Cardiac fibroblast (primary cell): ENCODE results near the gene SMR3B.

Source experiments
- DNase-seq, 2 donors: peaks; one replicate each; pipeline versions ENCODE4 v3.0.0 to v3.0.0-alpha.2; 2010; ENCODE audit warnings: low read depth in 2 of 2
- H3K4me3 ChIP-seq, 2 donors: replicated peaks in 1 of 2; 1 replicate in 1 of 2; 2 replicates in 1 of 2; pipeline ENCODE4 v1.5.1; 2011; ENCODE audit warnings: low read depth in 2 of 2, low read length in 2 of 2, mild to moderate bottlenecking in 2 of 2, moderate library complexity in 1 of 2
- TF ChIP-seq, protein P1 (sequence below): IDR thresholded peaks from one replicate; pipeline ENCODE4 v1.5.1; 2011; ENCODE audit warnings: low read depth, mild to moderate bottlenecking, low read length, inconsistent platforms

SMR3B gene

DNA sequence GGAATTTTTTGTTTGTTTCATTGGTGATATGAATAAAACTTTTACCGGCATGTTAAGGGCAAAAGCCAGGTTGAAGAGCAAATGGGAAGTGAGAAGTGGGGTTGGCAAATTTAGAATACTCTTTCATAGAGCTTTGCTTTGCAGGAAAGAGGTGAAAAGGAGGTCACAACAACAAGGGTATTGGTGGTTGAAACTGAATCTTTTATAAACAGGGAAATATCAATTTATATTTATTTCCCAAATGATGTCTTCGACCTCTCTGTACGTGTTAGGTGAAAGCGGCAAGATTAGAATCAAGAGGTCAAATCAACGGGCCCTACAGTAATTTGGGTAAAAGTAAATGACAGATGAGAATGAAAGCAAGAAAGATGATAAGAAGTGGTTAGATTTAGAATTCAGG is 18.9 kb upstream of the SMR3B start:
- no peak overlapping the region for H3K4me3 ChIP-seq
- TF ChIP-seq, protein P1, sequence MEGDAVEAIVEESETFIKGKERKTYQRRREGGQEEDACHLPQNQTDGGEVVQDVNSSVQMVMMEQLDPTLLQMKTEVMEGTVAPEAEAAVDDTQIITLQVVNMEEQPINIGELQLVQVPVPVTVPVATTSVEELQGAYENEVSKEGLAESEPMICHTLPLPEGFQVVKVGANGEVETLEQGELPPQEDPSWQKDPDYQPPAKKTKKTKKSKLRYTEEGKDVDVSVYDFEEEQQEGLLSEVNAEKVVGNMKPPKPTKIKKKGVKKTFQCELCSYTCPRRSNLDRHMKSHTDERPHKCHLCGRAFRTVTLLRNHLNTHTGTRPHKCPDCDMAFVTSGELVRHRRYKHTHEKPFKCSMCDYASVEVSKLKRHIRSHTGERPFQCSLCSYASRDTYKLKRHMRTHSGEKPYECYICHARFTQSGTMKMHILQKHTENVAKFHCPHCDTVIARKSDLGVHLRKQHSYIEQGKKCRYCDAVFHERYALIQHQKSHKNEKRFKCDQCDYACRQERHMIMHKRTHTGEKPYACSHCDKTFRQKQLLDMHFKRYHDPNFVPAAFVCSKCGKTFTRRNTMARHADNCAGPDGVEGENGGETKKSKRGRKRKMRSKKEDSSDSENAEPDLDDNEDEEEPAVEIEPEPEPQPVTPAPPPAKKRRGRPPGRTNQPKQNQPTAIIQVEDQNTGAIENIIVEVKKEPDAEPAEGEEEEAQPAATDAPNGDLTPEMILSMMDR = no peak
- no peak for DNase-seq

DNA sequence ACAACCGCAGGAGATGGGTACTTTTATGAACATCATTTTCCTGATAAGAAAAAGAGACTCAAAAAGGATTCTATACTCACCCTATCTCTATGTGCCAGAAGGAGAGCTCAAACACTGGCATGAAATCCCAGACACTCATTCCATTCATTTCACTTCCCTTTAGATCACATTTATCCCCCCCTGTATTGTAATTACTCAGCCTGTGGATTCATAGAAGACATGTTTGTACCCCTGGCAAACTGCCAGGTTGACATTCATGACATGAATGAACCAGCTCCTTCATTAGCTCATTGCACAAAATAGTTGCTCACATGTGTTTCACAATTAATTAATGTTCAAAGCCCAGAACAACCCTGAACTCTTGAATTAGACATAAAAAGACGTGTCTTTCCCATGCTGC is 17.5 kb upstream of the SMR3B start:
- TF ChIP-seq, protein P1 = no peak
- DNase-seq = peak; percentile 0
- H3K4me3 ChIP-seq = no peak overlapping the region

DNA sequence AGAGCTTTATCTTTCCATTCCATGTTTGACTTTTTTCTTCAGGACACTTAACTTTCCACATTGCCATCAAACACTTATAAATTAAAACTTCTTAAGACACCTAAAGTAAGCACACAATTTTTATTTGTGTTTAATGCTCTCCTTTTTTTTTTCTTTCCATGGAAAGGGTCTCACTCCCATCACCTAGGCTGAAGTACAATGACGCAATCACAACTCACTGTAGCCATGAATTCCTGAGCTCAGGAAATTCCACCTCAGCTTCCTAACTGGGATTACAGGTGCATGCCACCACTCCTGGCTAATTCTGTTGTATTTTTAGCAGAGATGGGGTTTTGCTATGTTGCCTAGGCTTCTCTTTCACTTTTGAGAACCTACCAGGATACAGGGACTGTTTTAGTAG is 15.1 kb upstream of the SMR3B start:
- no peak for DNase-seq
- TF ChIP-seq, protein P1 = no peak
- no peak overlapping the region for H3K4me3 ChIP-seq

DNA sequence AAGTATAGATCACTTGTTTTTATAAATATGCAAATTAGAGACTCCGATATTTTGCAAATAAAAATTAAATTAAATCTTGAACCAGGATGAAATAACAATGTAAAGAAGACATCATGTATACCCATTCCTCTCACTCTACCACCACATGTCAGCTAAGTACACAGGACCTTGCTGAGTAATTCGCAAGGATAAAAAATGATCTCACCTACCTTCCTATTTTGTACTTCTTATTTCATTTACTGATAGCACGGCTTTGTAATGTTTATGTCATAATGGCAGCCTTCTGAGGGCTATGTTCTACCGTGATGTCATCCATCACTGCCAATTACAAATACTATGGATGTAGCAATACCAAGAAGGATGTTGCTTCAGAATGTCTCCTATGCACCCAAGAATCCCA is 10.9 kb upstream of the SMR3B start:
- H3K4me3 ChIP-seq = no peak overlapping the region
- TF ChIP-seq, protein P1 = no peak
- DNase-seq = no peak

DNA sequence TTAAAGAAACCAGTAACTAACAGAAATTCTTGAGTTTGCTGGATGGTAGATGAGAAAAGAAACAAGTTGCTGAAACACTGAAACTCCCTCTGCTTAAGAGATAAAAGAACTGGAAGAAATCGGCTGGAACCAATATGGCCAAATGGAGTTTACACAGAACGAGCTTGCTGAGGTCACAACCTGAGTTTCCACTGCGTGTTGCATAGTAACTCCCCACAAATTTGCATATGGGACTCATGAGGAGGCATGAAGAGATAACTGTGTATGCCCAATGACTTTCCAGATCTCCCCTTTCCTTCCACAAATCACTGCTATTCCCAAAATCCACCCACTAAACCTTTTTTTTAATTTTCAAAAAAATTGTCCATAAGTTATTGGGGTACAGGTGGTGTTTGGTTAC is 10.2 kb upstream of the SMR3B start:
- DNase-seq = no peak
- TF ChIP-seq, protein P1 = no peak
- no peak overlapping the region for H3K4me3 ChIP-seq

DNA sequence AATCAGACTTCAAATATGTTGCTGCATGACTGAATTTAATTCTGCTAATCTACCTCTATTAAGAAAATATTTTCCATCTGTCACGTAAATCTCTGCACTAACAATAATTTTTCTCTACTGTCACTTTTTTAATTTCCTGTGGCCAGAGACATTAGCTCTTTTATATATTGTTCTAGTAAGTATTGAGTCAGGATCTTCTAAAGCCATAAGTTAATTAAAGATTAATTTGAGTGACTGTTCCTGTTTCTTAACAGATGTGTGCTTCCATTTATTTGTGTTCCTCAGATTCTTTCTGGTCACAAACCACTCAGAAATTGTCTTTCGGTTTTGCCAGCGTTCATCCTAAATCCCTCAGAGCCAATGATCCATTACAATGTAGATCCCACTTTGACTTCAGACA is 2.4 kb upstream of the SMR3B start:
- H3K4me3 ChIP-seq = no peak overlapping the region
- TF ChIP-seq, protein P1 = no peak
- DNase-seq = no peak

DNA sequence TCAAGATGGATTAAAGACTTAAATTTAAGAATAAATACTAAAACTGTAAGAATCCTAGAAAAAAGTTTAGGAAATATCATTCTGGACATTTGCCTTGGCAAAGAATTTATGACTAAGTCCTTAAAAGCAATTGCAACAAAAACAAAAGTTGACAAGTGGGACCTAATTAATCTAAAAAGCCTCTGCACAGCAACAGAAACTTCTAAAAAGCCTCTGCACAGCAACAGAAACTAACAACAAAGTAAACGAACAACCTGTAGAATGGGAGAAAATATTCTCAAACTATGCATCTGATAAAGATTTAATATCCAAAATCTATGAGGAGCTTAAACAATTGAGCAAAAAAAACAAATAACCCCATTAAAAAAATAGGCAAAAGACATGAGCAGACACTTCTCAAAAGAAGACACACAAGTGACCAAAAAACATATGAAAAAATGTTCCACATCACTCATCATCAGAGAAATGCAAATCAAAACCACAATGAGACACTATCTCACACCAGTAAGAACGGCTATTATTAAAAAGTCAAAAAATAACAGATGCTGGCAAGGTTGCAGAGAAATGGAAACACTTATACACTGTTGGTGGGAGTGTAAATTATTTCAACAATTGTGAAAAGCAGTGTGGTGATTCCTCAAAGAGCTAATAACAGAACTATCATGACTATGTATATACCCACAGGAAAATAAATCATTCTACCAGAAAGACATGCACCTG is 9.3 kb downstream of the SMR3B start:
- no peak overlapping the region for H3K4me3 ChIP-seq
- TF ChIP-seq, protein P1 = no peak
- DNase-seq = no peak
